Amygdala (tissue), 56 donors: Measurements from ENCODE around the gene NUAK2.
A peak's percentile ranks its signal among the peaks of the same experiment; 100 is the strongest.
"Not testable (repeated sequence)": the region's sequence is repeated elsewhere in the genome, so short reads cannot be mapped to it uniquely, and the experiment has no call there.

Experiments
- DNase-seq, 56 donors: peaks; one replicate each; lab custom pipeline; 2025; lab: John Stamatoyannopoulos, UW

NUAK2 gene

DNA sequence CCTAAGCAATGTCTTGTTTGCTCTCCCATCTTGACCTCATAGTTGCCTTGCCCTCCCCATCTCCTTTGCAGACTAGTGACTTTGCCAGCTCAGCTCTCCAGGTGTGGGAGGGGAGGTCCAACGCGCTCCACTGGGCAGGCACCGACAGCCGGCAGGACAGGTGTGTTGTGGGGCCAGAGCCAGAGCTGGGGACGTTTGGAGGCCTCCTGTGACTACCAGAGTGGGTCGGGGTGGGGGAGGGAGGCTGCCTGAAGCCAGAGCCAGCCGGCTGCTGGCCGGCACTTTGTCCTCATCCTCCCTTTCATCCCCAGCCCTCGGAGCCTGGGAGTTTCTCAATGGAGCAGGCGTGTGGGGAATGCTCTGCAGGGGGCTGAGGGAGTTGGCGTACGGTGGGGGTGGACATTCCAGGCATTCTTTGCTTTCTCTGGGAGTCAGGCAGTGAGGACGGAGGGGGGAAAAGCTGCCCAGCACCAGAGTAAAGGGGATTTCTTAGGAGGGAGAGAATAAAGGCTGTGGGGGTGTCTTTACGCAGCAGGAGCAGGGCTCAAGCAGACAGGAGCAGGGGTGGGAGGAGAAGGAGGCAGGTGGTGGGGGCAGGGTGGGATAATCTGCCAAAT is 20.2 kb downstream of the NUAK2 start:
- peak in 8 of 56 donors; percentile 7 to 36 (median 11) for DNase-seq

DNA sequence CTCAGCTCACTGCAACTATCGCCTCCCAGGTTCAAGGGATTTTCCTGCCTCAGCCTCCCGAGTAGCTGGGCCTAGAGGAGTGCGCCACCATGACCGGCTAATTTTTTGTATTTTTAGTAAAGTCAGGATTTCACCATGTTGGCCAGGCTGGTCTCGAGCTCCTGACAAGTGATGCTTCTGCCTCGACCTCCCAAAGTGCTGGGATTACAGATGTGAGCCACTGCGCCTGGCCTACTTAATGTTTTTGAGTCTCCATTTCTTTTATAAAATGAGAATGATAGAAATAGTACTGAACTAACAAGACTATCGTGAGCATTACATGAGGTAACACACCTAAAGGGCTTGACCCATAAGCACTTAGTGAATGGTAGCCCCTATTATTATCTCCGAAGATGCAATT is 21.4 kb downstream of the NUAK2 start:
- DNase-seq, result no peak

DNA sequence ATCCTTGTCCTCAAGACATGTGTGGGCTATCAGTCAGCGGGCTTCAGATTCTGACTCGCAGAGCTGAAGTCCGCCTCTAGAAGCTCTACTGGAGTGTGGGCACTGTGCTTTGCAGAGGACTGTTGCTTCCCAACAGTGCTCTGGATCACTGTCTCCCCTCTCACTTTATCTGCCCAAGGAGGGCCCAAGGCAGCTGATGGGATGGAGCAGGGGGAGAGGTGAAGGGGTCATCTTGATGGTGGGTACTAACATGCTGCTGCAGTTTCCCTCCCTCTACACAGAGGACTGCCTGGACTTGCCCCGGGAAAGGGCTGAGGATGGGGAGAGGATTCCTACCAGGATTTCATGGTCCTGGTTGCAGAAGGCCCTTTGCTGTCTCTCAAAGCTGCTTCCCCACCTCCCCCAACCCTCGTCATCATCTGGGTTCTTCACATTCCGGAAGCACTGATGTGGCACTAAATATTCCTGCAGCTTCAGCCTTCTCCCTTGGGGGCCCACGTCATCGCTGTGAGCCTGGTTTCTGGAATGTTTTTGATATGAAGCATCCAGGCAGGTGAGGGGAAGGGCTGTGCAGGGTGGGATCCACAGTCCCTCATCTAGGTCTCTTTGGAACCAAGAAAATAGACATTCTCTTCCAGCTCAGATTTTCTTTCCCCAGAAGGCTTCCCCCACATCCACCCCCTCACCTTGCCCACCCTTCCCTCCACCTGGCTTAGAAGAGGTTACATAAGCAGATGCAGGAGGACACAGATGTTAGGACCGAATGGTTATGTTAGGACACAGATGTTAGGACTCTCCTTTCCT is 23.2 kb downstream of the NUAK2 start:
- DNase-seq, result peak in 1 of 56 donors; percentile 6

DNA sequence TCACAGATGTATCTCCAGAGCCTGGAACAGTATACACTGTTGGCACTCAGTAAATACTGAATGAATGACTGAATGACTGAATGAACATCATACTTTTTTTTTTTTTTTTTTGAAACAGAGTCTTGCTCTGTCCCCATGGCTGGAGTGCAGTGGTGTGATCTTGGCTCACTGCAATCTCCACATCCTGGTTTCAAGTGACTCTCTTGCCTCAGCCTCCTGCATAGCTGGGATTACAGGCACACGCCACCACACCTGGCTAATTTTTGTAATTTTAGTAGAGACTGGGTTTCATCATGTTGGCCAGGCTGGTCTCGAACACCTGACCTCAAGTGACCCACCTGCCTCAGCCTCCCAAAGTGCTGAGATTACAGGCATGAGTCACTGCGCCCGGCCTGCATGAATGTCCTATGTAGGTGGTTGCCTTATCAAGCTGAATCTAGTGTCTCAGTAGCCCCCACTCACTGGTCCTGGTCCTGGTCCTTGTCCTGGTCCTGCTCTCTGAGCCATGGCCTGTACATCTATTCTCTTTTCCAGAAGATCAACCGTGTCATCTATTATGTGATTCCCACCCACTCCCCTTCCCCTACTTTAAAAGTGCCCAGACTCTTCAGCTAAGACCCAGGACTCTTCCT is 23.9 kb downstream of the NUAK2 start:
- DNase-seq, result not testable (repeated sequence)

DNA sequence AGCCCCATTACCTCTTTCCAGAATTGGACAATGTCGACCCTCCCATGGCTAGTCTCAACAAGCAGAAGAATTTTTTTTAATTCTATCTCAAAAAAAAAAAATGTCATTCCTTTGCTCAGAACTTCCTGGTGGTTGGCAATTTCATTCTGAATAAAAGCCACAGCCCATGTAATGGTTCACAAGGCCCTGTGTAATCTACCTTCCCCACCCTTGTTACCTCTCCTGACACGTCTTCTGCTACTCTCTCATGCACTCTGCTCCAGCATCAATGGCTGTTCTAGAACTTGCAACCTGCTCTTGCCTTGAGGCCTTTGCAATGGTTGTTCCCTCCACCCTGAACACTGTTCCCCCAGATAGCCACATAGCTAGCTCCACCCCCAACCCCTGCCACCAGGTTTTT is 25.4 kb downstream of the NUAK2 start:
- DNase-seq, result no peak

DNA sequence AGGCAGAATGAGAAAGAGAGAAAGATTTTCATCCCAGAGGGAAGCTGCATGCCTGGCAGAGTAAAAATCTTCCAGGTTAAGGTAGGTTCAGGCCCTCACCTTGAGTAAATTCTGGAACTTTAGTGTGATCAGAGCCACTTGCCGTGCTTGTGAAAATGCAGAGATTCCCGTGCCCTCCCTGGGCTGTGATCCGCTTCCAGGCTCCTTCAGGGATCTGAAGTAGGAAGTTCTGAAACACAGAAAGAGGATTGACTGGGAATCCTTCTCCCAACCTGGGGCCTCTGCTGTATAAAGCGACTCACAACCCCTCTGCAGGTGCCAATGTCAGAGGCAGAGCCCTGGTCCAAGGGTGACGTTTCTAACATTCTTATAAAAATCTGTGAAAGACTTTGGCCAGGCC is 26.6 kb downstream of the NUAK2 start:
- no peak for DNase-seq

DNA sequence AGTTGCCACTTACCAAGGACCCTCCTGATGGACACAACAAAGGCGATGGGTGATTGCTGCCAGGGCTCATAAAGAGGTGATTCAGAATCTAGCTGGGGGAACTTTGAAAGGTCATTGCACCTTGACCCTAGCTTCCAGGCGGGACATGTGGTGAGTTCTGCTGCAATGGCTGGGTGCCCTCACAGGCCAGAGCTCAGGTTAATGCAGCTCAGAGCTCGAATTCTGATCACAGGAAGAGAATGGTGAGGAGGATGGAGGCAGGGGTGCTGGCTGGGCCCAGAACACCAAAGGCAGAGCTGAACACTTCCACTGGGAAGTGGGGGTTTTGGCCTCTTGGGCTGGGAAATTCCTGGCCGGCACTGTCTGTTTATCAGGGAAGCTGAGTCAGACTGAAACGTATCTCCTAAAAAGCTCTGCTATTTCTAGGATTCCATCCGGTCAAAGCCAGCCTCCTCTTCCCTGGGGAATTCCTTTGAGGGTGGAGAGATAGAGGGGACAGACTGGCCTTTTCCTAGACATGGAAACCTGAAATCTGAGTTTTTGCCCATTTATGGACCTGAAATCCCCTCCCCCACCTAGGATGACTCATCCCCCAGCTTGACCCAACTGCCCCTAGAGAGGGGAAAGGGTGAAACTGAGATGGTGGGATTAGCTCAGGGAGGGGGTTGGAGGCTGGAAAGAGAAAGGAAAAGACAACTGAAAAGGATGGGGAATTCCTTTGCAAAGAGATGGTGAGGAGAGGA is 27.2 kb downstream of the NUAK2 start:
- no peak for DNase-seq

DNA sequence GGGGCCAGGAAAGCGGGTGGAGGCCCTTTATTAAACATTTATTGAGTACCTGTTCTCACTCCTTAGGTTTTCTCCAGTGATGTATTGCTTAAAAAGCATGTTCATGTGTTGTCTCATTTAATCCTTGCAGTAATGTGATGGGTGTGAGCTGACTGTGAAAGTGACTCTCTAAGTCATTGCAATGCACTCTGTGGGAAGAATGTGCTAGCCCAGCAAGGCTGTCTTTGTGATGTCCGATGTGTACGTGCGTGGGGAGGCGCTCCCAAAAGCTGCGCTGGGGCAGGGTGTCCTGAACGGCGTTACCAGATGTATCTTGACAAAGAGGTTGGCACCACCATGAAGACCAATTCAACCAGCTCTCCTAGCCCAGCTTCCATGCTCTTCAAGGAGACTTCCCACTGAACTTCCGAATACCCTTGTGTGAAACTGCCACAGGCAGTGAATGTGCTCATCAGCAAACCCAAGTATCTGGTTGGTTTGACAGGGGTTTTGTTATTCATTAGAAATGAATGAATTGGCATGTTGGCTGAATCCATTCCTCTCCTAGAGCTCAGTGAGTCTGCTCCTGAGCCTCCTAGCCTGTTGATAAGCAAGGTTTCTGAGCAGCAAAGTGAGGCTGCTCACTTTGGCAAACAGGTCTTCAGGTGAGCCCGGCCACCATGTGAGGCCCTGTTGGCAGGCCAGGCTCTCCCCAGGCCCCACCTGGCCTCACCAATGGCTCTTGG is 28.0 kb downstream of the NUAK2 start:
- no peak for DNase-seq

DNA sequence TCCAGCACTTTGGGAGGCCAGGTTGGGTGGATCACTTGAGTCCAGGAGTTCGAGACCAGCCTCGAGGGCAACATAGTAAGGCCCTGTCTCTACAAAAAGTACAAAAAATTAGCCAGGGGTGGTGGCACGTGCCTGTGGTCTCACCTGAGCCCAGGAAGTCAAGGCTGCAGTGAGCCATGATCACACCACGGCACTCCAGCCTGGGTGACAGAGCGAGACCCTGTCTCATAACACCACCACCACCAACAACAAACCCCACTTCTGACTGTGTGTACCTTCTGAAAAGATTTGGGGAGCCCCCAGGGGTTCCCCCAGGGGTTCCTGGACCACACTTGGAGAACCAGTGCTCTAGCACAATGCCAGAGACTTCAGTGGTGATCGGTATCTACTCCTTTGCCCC is 29.9 kb downstream of the NUAK2 start:
- DNase-seq, result no peak

DNA sequence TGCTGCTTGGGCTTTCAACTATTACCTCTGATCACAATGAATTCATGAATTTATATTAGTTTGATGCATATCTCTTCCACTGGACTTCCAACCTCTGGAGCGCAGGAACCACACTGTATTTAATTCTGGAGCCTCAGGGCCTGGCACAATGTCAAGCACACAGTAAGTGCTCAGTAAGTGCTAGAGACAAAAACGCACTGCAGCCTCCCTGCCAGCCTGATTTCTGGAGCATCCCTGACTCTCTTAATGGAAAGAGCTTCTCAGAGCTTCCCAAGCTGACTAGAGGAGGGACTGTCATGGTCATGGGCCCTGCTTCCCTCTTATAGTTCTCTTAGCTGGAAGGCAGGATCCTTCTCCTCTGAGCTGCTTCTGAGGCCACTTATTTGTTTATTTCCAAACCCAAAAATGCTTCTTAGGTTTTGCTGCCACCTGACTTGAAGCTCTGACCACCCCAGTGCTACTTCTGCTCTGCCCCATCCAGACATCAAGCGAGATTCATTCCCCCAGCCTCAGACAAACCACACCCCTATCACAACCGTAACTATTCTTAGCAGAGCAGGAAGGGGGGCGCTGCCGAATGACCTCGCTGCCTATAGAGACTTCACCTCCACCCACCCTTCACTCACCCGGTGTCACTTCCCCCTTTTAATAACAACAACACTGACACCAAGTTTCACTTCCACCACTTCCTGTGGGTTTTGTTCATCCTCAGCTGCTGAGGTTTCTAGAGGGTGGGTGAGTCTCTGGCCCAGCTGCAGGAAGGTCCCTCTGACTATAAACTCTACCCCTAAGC is 33.6 kb downstream of the NUAK2 start:
- DNase-seq, result peak in 24 of 56 donors; percentile 8 to 72 (median 26)

DNA sequence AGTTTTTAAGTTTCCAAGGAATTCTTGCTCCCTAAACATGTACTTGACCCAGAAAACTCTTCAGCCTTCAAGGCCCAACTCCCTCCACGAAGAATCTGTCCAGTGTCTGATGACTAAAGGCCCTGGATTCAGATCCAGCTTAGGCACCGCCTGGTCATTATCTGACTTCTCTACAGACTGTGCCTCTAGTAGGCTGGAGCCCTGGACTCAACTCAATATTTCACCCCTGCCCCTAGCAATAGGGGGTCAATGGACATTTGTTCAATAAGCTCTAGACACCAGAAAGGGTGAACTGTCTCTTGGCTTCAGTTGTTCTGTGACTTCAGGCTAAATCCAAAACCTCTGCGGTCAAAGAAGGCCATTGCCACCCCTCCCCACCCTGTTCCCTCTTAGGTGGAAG is 34.5 kb downstream of the NUAK2 start:
- DNase-seq, result no peak

DNA sequence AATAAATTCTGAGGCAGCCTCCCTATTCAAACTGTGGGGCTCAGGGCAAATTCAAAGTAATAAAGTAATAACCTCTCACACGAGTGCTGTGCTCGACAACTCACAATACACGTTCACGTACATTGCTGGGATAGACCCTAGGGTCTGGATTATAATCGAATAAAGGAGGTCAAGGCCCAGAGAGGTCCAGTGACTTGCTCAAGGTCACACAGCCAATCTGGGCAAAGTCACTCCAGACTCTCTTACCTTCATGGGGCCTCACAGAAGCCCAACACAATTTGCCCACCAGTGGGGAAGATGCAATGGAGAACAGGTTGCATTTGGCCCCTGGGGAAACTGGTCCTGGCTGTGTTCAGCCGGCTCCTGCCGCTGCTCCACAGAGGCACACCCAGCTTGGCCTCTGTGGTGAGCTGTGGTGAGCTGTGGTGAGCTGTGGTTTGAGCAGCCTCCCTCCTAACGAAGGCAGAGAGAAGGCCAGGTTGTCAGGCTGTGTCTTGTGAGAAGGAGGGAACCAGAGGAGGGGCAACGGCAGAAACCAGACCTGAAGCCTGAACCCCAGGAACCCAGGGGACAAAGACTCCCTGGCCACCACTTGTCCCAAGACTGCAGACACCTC is 35.1 kb downstream of the NUAK2 start:
- DNase-seq, result no peak

DNA sequence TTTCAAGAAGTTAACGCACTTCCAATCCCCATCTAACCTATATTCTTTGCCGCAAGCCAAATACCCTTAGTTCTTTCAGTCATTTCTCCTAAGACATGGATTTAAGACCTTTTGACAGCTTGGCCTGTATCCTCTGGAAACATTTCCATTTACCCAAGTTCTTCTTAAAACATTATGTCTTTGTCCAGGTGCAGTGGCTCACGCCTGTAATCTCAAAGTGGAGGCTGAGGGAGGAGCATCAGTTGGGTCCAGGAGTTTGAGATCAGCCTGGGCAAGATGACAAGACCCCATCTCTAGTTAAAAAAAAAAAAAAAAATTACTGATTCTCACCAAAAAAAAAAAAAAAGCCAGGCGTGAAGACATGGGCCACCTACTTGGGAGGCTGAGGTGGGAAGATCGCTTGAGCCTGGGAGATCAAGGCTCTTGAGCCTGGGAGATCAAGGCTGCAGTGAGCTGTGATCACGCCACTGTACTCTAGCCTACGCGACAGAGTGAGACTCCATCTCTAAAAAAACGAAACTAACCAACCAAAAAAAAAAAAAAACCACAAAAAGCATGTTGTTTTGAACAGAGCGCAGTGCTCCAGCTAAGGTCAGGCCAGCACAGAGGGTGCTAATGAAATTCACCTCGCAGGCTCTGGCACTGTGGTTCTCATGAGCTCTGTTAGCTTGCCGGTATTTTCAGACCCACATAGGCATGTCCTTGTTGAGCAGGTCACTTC is 36.0 kb downstream of the NUAK2 start:
- no peak for DNase-seq

DNA sequence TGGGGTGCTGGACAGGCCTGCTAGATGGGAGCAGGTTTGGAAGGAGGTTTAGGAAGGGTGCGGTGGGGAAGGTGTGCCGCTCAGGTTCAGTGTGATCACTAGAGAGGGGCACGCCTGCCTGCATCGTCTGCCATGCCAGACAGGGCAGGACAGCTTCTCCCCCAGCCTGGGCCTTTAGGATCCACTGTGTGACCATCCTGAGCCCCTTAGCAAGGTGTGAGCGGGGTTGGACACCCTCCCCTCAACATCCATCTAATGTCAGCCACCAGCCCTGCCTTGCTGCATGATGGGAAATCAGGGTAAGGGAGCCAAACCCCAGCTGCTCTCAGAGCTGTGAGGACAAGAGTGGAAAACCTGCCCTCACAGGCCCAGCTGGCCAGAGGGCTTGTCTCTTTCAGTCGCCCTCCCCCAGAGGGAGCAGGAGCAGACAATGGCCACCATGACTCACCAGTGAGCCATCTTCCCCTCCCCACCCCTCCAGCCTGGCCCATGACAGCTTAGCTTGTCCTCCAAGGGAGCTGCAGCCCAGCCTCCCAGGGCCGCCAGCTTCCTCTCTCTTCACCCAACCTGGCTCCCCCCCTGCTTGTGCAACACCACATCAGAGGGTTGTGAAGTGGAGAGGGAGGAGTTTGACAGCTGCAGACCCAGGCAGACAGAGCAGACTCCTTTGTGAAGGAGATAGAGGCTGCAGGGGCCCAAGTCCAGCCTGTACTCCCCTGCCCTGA is 37.0 kb downstream of the NUAK2 start:
- DNase-seq, result peak in 54 of 56 donors; percentile 22 to 93 (median 80)

DNA sequence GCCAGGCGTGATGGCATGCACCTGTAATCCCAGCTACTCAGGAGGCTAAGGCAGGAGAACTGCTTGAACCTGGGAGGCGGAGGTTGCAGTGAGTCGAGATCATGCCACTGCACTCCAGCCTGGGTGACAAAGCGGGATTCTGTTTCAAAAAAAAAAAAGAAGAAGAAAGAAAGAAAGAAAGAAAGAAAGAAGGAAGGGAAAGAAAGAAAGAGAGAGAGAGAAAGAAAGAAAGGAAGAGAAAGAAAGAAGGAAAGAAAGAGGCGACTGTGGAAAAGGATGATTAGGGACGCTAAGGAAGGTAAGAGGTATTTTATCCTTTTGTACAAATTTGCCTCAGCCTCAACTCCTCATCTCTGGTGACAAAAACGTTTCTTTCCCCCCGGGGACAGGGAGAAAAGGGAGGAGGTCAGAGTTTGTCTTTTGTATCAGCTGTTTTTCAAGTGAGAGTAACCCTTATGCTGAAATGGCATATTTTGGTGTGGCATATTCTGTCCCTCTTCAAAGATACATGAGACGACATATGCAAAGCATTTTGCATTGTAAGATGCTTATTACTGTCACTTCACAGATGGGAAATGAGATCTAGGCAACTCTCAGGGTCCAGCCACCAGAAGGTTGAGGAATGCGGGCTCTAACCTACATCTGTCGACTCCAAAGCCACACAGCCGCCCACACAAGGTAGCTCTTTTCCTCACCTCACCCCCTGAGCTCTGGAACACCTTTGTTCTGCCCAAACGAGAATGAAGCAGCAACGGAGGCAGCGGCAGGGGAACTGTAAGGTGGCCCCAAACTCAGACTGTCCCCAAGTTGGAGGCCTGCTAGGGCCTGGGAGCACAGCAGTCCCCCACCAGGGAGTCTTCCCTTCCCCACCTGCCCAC is 38.0 kb downstream of the NUAK2 start:
- DNase-seq, result no peak

DNA sequence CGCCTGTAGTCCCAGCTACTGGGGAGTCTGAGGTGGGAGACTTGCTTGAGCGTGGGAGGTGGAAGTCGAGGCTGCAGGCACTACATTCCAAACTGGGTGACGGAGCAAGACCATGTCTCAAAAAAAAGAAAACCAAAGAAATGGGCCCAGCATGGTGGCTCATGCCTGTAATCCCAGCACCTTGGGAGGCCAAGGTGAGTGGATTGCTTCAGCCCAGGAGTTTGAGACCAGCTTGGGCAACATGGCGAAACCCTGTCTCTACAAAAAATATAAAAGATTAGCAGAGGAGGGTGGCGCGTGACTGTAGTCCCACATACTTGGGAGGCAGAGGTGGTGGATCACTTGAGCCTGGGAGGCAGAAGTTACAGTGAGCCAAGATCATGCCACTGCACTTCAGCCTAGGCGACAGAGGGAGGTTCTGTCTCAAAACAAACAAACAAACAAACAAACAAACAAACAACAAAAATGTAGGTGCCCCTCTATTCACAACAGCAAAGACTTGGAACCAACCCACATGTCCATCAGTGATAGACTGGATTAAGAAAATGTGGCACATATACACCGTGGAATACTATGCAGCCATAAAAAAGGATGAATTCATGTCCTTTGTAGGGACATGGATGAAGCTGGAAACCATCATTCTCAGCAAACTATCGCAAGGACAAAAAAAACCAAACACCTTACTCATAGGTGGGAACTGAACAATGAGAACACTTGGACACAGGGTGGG is 40.7 kb downstream of the NUAK2 start:
- not testable (repeated sequence) for DNase-seq
